AML-193 (cell line): ENCODE results near the gene TOM1L1.

Experiments
- DNase-seq, 2 experiments: peaks; one replicate each; lab custom pipeline; 2025; lab: John Stamatoyannopoulos, UW

TOM1L1 gene

GRCh38 chr17:54948380-54948779, 47.7 kb downstream of the TOM1L1 start:
- no peak for DNase-seq

DNA sequence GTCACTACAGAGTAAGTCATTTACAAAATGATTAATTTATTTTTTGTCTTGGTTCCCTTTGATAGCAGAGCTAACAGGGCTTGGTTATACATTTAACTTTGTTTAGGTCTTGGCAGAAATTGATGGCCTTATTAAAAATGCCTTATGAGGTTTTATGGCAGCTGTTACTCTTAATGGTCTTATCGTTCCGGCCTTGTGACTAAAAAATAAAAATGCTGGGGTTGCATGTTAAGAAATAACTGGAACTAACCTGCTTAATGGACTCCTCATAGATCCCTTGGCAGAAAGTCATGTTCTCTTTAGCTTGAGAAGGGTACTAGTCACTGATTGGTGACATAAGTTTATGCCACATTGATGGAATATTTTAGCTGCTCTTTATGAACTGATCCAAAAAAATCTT, 49.5 kb downstream of the TOM1L1 start:
- DNase-seq, result no peak

DNA sequence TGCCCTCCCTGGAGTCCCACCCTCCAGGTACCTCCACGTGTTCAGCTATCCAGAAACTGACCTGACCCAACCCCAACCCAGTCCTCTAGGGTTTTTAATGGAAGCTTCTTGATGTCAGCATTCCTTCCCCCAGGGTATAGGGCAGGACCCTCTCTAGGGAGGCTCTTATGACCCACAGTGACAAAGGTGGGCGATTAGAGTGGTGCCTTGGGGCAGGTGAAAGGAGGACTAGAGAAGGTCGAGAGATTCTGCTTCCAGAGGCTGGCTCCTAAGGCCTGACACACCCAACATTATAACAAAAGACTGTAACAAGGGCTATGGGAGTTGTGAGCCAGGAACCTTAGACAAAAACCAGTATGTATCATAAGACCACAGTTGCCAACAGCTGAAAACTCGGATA, 50.6 kb downstream of the TOM1L1 start:
- no peak for DNase-seq

DNA sequence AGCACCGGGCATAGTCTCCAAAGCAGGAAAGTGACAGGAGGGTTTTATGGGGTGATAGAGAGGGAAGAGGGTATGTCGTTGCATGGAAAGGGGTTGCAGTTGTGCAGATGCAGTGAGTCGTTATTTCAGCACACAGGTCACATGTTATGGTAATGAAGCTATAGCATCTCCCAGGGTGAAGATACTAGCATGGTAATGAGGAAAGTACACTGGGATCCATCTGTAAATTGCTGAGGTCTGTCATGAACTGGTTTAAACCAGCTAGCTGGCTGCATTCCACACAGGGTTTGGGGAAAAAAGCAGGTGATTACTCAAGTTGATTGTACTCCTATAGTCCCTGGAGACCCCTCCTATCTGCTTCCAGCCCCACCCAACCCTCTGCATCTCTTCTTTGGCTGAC, 56.1 kb downstream of the TOM1L1 start:
- no peak for DNase-seq

GRCh38 chr17:54967621-54968261, 67.1 kb downstream of the TOM1L1 start:
- DNase-seq, result no peak

DNA sequence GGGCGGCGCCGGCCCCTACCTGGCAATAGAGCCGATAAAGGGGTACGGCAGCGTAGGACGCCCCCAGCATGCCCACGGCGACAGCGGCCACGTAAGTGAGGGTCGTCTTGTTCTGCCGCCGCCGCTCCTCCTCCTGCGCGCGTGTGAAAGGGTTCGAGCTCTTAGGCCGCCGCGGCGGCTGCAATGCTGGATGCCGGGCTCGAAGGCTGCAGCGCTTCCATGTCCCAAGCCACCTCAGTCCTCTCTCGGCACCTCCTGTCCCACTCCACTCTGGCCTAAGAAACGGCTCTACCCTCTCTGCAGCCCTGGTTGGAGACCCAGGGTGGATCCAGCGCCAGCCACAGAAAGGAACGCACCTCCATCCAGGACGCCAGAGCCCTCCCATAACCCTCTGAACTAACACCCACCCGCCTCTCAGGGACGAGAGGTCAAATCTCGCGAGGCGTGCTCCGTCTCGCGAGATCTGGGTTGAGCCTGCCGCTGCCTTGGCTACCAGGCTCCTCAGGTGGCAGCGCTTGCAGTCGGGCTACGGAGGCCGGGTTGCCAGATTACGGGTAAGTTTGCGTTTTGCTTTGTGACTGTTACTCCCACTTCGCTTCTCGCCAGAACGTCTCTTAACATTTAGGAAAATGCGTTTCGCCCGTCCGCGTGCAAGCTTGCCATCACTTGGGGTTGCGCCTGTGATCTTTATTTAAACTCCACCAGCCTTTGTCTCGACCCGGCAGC, 67.8 kb downstream of the TOM1L1 start, which contains the start of the genes COX11 and STXBP4:
TSS of gene COX11 (minus strand) at position 393 of the 726 bp plus-strand sequence. CDS start at position 385, 8 bp downstream.
TSS of gene STXBP4 (plus strand) at position 504 of the 726 bp plus-strand sequence. CDS start 17,455 bp downstream, outside the sequence.
- DNase-seq, result peak; percentile 97 to 98

DNA sequence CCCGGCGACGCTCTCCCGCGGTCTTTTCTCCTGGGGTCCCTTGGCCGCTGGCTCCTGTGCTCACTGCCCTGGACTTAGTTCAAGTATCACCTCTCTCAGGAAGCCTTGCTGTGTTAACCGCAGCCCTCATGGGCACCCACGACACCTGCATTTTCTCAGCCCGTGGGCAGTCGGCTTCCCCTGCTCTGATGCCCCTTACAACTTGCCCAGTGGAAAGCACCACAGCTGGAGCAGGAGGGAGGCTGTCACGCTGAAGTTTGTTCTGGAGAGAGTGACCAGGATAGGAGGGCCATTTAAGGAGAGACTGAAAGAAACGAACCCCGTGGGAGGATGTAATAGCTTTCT, 68.3 kb downstream of the TOM1L1 start:
- DNase-seq, result peak; percentile 27 to 47

DNA sequence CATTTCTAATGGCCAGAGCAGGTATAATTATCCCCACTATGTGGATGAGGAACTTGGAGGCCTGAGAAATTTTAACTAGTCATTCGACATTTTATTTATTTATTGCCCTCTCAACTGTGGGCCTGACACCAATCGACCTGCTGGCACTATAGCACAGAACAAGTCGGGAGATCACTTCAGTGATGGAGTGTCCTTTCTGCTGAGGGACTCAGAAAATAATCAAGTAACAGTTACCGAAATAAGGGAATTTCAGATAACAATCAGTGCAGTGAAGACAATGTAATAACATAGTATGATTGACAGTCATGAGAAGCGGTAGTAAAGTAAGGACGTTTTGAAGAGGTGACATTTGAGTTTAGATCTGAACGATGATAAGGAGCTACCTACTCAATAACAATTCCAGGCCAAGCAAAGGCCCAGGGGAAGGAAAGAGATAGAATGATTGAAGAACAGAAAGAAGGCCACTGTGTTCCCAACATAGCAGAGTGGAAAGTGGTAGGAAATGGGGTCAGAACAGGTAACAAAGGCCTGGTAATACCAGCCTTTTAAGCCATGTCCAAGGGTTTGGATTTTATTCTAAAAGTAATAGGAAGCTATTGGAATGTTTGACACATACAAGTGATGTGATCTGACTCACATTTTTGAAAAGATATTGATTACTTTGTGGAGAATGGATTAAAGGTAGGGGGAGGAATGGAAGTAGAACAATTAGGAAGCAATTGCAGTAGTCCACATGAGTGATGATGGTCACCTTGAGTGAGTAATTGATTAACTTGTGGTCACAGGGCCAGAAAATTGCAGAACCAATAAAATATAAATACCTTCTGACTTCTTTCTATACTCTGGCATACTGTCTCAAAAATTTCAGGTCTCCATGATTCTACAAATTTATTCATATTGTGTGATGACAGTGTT, 69.3 kb downstream of the TOM1L1 start:
- no peak for DNase-seq

DNA sequence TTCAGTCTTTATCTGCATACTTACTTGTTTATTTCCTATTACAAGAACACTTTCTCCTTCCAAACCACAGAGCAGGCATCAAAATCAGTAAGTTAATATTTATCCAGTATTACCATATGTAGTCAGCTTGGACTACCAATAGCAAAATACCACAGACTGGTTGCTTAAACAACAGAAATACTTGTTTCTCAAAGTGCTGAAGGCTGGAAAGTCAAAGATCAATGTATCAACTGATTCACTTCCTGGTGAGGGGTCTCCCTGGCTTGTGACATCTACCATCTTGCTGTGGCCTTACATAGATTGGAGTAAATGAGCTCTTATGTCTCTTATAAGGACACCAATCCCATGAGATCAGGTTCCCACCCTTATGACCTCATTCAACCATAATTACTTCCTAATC, 70.5 kb downstream of the TOM1L1 start:
- DNase-seq, result no peak

- no peak for DNase-seq
Observed at GRCh38 chr17:54971901-54972300, 71.2 kb downstream of the TOM1L1 start.

DNA sequence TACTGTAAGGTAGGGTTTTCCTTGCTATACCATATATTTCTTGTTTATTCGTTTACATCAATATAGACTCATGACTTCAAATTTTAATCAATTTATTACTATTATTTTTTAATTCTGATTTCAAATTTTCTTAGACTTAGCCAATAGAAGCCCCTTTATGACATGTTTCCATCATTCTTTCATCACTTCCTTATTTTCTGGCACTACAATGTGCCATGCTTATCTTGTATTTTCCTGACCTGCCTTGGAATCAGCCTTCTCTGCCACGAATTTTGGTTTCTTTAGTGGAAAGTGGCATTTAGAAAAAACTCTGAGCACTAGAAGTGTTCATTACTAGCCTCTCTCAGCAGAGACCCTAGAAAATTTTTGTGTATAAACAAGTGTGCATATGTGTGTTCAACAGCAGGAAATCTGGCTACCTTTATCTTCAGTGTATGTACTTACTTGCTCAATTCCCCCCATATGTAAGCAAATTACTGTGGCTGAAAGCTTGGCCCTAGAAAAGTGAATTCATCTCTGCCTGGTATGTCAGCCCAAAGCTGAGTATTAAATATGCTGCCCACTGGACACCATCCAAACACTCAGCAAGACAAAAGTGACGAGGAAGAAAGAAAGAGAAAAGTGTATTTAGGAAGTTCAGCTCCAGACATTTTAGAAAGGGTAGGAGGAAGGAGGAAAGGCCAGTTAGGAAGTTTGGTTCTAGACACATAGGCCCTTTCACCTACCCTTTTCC, 71.9 kb downstream of the TOM1L1 start:
- DNase-seq, result no peak

DNA sequence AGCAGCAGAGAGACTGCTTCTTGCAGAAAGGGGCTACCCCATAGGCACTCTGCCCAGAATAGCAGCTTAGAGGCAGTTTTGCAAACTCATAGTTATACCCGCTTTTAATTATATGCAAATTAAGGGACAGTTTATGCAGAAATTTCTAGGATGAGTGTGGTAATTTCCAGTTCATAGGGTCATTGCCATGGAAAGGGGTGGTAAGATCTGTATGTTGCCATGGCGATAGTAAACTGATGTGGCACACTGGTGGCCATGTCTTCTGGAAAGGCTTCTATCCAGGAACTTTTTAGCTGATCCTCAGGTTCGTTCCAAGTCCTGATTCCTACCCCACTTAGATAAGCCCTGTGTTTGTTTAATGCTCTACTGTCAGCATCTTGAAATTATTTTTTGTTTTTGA, 74.1 kb downstream of the TOM1L1 start:
- no peak for DNase-seq

DNA sequence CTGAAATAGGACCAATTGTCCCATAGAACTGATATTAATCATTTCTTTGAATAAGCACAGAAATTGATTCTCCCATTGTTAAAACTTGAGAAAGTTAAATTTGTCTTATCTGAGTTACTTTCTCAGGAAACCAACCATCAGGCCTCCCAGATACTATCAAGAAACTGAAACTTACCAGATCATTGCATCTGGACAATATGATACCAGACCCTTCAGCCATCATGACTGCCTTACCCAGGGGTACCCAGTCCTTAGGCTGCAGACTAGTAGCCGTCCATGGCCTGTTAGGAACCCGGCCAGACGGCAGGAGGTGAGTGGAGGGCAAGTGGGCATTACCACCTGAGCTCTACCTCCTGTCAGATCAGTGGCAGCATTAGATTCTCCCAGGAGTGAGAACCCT, 75.7 kb downstream of the TOM1L1 start:
- no peak for DNase-seq

GRCh38 chr17:54977744-54978143, 77.1 kb downstream of the TOM1L1 start:
- DNase-seq, result no peak

DNA sequence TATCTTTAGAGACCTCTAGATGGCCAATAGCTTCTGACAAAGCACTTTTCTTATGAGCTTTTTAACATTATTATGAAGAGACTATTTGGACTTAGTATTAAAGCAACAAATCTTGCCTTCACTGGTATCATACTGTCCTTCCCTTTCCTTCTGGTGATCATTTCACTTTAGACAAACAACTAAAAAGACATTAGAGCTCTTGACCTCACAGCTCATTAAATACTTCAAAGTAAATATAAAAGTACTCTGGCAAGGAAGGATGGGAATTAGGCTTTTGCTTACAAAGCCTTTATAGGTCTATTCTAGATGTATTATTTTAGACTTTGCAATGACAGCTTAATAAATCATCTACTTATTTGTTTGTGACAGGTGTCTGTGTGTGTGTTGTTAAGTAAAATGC, 79.0 kb downstream of the TOM1L1 start:
- no peak for DNase-seq

DNA sequence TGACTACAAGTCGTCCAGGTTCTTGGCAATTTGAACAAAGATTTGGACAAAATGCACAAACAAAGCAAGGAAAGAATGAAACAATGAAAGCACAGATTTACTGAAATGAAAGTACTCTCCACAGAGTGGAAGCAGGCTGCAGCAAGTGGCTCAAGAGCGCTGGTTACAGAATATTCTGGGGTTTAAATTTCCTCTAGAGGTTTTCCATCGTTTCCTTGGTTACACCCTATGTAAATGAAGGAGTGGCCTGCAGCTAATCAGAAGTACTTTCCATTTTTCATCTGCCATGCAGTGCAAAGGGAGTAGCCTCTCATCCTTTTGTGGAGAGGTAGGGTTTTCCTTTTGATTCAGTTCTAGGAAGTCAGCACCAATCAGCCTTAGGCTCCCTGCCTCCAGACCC, 79.7 kb downstream of the TOM1L1 start:
- DNase-seq, result no peak

DNA sequence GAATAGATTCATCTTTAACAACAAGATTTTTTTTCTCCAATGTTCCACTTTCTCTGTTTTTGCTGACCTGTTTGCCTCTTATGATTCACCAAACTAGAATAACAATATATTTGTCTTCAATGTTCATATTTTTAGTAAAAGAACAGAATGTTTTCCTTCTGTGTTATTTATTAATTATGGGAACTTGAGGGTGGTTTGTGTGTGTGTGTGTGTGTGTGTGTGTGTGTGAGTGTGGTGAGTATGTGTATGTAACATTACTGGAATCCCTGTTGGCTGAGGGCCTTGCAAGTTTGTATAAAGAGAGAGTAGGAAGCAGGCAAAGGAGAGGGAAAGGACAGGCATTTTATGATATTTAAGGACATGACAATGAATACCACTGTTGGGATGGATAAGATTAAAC, 81.7 kb downstream of the TOM1L1 start:
- DNase-seq, result no peak

- DNase-seq, result no peak
Observed at GRCh38 chr17:54983260-54983659, 82.6 kb downstream of the TOM1L1 start.

GRCh38 chr17:54985476-54985875, 84.8 kb downstream of the TOM1L1 start:
- DNase-seq, result no peak

DNA sequence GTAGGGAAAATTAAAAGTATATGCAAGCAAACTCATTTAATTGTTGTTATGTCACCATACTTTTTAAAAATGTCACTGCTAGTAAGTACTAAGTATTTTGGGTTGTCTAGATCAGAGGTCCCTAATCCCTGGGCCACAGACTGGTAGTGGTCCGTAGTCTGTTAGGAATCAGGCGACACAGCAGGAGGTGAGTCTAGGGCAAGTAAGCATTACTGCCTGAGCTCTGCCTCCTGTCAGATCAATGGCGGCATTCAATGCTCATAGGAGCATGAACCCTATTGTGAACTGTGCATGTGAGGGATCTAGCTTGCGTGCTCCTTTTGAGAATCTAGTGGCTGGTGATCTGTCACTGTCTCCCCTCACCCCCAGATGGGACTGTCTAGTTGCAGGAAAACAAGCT, 89.5 kb downstream of the TOM1L1 start:
- DNase-seq, result no peak

DNA sequence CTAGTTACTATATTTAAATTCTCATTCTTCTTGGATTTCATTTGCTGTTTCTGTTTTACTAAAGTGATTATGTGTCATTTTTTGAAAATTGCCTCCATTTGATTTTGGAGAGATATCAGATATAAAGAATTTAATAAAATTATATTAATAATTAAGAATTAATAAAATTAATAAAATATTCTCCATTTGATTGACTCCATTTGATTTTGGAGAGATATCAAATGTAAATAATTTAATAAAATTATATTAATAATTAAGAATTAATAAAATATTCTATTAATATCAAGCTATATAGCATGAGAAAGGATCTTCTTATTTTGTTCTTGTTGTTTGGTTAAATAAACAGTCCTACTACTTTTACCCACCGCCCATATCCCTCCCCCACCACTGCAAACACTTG, 90.9 kb downstream of the TOM1L1 start:
- no peak for DNase-seq
